PFSK-1 (cell line): ENCODE data around the gene MRI1.

Source experiments
- FOXP2 ChIP-seq: optimal IDR thresholded peaks from 2 replicates; pipeline ENCODE3; 2011; ENCODE audit warnings: borderline replicate concordance, control low read depth, inconsistent platforms; ENCODE audit not compliant: insufficient read depth; ENCODE audit errors: extremely low read length, extremely low read depth
- POLR2AphosphoS5 ChIP-seq: IDR thresholded peaks from 2 replicates; pipeline ENCODE4 v1.6.1; 2012; ENCODE audit warnings: low read depth, mild to moderate bottlenecking, control low read depth, low read length, moderate library complexity
- SIN3A ChIP-seq: IDR thresholded peaks from 2 replicates; pipeline ENCODE4 v1.6.1; 2012; ENCODE audit warnings: mild to moderate bottlenecking, low read length, moderate library complexity, borderline replicate concordance; ENCODE audit not compliant: insufficient read depth
- TAF1 ChIP-seq: IDR thresholded peaks from 2 replicates; pipeline ENCODE4 v1.6.1; 2012; ENCODE audit warnings: low read length, control low read depth, borderline replicate concordance; ENCODE audit not compliant: insufficient read depth
- TF ChIP-seq, protein P1 (sequence below), 2 experiments: IDR thresholded peaks; 2 replicates each; pipeline versions ENCODE4 v1.6.1 to v1.8.0; 2011 to 2012; ENCODE audit warnings: low read depth in 2 of 2, low read length in 2 of 2, control low read depth in 1 of 2, inconsistent platforms in 1 of 2, mild to moderate bottlenecking in 1 of 2, moderate library complexity in 1 of 2; ENCODE audit not compliant: insufficient read depth in 1 of 2

MRI1 gene

DNA sequence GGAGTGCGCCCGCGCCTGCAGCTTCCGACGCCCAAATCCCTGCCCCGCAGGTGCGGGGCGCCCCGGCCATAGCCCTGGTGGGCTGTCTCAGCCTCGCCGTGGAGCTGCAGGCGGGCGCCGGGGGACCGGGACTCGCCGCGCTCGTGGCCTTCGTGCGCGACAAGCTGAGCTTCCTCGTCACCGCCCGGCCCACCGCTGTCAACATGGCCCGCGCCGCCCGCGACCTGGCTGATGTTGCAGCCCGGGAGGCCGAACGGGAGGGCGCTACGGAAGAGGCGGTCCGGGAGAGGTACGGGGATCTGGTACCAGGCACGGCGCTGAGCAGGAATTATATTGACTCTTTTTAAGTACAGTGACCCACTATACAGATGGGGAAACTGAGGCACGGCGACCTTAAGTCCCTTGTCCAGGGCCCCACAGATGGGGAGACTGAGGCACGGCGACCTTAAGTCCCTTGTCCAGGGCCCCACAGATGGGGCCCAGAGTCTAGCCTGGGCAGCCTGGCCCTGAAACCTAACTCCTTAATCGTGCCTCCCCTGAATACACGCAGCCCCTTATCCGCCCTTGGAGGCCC, 586 bp downstream of the MRI1 start:
- TF ChIP-seq FOXP2 (peak; percentile 70), POLR2AphosphoS5 (no peak)

DNA sequence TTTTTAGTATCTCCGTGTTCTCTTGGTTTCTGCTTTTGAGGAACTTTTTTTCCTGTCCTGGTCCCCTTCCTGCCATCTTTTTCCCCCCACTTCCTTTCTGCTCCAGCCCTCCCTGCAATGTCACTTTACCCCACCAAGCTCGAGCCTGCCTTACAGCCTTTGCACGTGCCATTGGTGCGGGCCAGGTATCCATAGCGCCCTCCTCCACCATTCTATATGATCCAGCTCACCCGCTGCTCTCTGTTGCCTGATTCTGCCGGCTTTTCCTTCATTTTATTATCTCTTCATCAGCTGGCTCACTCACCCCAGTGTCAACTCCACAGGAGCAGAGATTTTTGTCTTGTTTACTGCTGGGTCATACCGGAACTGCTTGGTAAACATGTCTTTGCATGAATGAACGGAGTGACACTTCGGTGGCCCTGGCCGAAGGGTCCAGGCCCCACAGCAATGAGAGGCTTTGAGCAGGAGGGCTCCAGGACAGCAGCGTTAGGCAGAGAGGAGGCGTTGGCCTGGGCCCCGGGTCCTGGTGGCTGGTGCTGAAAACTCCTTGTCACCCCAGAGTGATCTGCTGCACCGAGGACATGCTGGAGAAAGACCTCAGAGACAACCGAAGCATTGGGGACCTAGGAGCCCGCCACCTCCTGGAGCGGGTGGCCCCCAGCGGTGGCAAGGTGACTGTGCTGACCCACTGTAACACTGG, 1.2 kb downstream of the MRI1 start:
- TF ChIP-seq, protein P1, sequence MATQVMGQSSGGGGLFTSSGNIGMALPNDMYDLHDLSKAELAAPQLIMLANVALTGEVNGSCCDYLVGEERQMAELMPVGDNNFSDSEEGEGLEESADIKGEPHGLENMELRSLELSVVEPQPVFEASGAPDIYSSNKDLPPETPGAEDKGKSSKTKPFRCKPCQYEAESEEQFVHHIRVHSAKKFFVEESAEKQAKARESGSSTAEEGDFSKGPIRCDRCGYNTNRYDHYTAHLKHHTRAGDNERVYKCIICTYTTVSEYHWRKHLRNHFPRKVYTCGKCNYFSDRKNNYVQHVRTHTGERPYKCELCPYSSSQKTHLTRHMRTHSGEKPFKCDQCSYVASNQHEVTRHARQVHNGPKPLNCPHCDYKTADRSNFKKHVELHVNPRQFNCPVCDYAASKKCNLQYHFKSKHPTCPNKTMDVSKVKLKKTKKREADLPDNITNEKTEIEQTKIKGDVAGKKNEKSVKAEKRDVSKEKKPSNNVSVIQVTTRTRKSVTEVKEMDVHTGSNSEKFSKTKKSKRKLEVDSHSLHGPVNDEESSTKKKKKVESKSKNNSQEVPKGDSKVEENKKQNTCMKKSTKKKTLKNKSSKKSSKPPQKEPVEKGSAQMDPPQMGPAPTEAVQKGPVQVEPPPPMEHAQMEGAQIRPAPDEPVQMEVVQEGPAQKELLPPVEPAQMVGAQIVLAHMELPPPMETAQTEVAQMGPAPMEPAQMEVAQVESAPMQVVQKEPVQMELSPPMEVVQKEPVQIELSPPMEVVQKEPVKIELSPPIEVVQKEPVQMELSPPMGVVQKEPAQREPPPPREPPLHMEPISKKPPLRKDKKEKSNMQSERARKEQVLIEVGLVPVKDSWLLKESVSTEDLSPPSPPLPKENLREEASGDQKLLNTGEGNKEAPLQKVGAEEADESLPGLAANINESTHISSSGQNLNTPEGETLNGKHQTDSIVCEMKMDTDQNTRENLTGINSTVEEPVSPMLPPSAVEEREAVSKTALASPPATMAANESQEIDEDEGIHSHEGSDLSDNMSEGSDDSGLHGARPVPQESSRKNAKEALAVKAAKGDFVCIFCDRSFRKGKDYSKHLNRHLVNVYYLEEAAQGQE (IDR thresholded peaks at IDR 0.05; ENCODE audit: insufficient read depth in 1 of 2, low read depth in 2 of 2, low read length in 2 of 2): no peak
- no peak for TF ChIP-seq POLR2AphosphoS5
- TF ChIP-seq FOXP2: peak; percentile 92
- no peak for TF ChIP-seq TAF1
- 0 out of 2 replicates have a peak, but pooled peaks have one; percentile 31 for TF ChIP-seq SIN3A

DNA sequence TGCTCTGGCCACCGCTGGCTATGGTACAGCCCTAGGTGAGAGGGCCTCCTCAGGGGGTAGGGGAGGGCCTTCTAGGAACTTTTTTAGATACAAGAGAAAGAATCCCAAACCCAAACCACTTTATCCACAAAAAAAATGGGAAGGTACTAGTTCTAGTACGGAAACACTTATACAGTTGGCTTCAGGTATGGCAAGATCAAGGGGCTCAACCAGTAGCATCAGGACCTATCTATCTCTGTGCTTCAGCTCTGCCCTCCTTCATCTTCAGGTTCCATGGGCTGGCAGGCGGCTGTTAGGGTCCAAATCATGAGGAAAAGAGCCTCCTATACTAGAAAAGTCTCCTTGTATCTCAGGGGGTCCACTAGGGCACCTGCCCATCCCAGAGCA, 1.8 kb downstream of the MRI1 start:
- no peak for TF ChIP-seq SIN3A

DNA sequence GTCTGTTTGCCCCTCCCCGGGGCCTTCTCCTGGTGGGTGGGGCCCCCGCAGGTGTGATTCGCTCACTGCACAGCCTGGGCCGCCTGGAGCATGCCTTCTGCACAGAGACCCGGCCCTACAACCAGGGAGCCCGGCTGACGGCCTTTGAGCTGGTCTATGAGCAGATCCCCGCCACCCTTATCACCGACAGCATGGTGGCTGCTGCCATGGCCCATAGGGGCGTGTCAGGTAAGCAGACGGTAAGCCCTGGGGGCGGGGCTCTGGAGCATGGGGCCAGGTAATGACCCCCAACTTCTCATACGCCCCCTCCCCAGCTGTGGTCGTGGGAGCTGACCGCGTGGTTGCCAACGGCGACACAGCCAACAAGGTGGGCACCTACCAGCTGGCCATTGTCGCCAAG, 4.2 kb downstream of the MRI1 start:
- TF ChIP-seq FOXP2: no peak
- no peak for TF ChIP-seq TAF1
- TF ChIP-seq, protein P1 (IDR thresholded peaks at IDR 0.05; ENCODE audit: insufficient read depth in 1 of 2, low read depth in 2 of 2, low read length in 2 of 2): no peak
- TF ChIP-seq POLR2AphosphoS5: no peak
- no peak for TF ChIP-seq SIN3A

DNA sequence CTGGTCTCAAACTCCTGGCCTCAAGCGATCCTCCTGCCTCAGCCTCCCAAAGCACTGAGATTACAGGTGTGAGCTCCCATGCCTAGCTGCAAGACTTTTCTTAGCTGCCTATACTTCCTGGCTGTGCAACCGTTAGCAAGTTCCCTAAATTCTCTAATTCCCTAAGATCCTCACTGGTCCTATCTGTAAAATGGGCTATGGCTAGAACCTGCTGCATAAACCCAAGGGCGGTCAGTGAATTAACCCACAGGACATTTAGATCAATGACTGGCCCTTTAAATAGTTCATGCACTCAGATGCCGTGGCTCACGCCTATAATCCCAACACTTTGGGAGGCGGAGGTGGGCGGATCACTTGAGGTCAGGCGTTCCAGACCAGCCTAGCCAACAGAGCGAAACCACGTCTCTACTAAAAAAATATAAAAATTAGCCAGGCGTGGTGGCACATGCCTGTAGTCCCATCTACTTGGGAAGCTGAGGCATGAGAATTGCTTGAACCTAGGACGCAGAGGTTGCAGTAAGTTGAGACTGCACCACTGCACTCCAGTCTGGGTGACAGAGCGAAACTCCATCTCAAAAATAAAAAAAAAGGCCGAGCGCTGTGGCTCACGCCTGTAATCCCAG, 5.8 kb downstream of the MRI1 start:
- TF ChIP-seq SIN3A (no peak), TAF1 (no peak), POLR2AphosphoS5 (no peak), FOXP2 (no peak)
- TF ChIP-seq, protein P1 (IDR thresholded peaks at IDR 0.05; ENCODE audit: insufficient read depth in 1 of 2, low read depth in 2 of 2, low read length in 2 of 2): no peak
